Lower leg skin (tissue), 3 donors: ENCODE data around the gene PRTG.

Experiments
- CTCF ChIP-seq, 3 donors: fragments of 450-650 bp; IDR thresholded peaks; one replicate each; pipeline ENCODE4 v1.5.1; 2016; ENCODE audit warnings: antibody characterized with exemption in 3 of 3, mild to moderate bottlenecking in 3 of 3, moderate library complexity in 2 of 3
- POLR2A ChIP-seq, 2 donors: fragments of 450-650 bp; IDR thresholded peaks; one replicate each; pipeline ENCODE4 v1.6.1; 2016 to 2017; ENCODE audit warnings: antibody characterized with exemption in 2 of 2, mild to moderate bottlenecking in 1 of 2, moderate library complexity in 1 of 2

GRCh38 chr15:55637086-55637485 is 105.9 kb downstream of the PRTG start:
- TF ChIP-seq CTCF (IDR thresholded peaks at IDR 0.05) (no peak), POLR2A (IDR thresholded peaks at IDR 0.05) (no peak)
